ENCODE results near the gene NPNT. TPM values are rescaled to one million over a fixed set of nuclear protein-coding genes. Genes with fewer than 3 reads are reported as not detected.

NPNT gene
- total RNA-seq, 1 donor from 2014 or later = not detected

DNA sequence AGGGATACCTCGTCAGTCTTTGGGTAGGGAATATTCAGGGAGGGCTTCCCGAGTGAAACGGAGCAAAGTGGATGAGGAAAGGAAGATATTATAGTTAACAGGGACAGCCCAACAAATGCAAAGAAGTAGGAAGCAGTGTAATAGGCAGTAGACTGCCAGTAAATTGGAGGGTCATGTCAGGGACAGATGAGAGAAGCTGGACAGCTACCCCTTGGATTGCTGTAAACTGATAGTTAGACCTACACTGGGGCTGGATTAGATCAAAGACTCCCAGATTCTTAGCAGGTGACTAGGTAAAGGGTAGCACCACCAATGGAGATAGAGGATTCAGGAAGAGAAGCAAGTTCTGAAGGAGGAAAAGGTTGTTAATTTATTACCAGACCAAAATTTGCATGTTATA, 48.0 kb downstream of the NPNT start:
- Mint-ChIP-seq H3K27me3 (ENCODE audit: unreplicated experiment) (no peaks in the 10 kb centered on the region), H3K4me1 (ENCODE audit: unreplicated experiment) (no peaks in the 10 kb centered on the region), H3K36me3 (ENCODE audit: low read depth, unreplicated experiment) (peaks cover 5% of the 10 kb centered on the region), H3K27ac (ENCODE audit: unreplicated experiment) (no peak overlapping the region), H3K9me3 (ENCODE audit: unreplicated experiment) (peaks cover 5% of the 10 kb centered on the region), H3K4me3 (ENCODE audit: unreplicated experiment) (no peak overlapping the region)
- TF ChIP-seq, protein P1, sequence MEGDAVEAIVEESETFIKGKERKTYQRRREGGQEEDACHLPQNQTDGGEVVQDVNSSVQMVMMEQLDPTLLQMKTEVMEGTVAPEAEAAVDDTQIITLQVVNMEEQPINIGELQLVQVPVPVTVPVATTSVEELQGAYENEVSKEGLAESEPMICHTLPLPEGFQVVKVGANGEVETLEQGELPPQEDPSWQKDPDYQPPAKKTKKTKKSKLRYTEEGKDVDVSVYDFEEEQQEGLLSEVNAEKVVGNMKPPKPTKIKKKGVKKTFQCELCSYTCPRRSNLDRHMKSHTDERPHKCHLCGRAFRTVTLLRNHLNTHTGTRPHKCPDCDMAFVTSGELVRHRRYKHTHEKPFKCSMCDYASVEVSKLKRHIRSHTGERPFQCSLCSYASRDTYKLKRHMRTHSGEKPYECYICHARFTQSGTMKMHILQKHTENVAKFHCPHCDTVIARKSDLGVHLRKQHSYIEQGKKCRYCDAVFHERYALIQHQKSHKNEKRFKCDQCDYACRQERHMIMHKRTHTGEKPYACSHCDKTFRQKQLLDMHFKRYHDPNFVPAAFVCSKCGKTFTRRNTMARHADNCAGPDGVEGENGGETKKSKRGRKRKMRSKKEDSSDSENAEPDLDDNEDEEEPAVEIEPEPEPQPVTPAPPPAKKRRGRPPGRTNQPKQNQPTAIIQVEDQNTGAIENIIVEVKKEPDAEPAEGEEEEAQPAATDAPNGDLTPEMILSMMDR (IDR thresholded peaks at IDR 0.05; ENCODE audit: unreplicated experiment) = no peak
- no peak for DNase-seq (ENCODE audit: low spot score)

DNA sequence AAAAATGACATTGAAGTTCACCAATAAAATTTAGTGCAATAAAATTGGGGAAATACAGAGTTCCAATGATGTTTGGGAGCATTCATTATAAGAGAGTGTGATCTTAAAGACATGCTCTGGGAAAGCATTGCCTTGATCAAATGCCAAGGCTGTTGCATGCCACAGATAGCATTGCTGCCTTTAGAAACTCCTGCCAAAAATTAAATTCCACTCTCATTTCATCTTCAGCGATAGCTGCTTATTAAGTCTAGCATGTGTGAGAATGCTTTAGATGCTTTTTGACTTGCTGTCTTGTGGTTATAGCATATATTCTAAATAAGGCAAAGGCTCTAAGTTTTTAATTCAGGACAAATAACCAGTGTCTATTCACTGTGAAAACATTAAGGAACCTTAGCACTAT, 49.3 kb downstream of the NPNT start:
- no peaks in the 10 kb centered on the region for H3K27me3 Mint-ChIP-seq (ENCODE audit: unreplicated experiment)
- no peak overlapping the region for H3K27ac Mint-ChIP-seq (ENCODE audit: unreplicated experiment)
- TF ChIP-seq, protein P1 (IDR thresholded peaks at IDR 0.05; ENCODE audit: unreplicated experiment) = no peak
- no peaks in the 10 kb centered on the region for H3K4me1 Mint-ChIP-seq (ENCODE audit: unreplicated experiment)
- H3K9me3 Mint-ChIP-seq (ENCODE audit: unreplicated experiment) = peaks cover 5% of the 10 kb centered on the region
- H3K4me3 Mint-ChIP-seq (ENCODE audit: unreplicated experiment) = no peak overlapping the region
- peaks cover 5% of the 10 kb centered on the region for H3K36me3 Mint-ChIP-seq (ENCODE audit: low read depth, unreplicated experiment)
- no peak for DNase-seq (ENCODE audit: low spot score)

DNA sequence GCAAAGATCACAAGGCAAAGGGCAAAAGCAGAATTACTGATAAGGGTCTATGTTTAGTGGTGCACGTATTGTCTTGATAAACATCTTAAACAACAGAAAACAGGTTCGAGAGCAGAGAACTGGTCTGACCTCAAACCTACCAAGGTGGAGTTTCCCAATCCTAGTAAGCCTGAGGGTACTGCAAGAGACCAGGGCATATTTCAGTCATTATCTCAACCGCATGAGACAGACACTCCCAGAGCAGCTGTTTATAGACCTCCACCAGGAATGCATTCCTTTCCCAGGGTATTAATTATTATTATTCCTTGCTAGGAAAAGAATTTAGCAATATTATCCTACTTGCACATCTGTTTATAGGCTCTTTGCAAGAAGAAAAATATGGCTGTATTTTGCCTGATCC, 51.5 kb downstream of the NPNT start:
- Mint-ChIP-seq H3K4me1 (ENCODE audit: unreplicated experiment) (no peaks in the 10 kb centered on the region), H3K9me3 (ENCODE audit: unreplicated experiment) (peaks cover 5% of the 10 kb centered on the region), H3K4me3 (ENCODE audit: unreplicated experiment) (no peak overlapping the region), H3K27ac (ENCODE audit: unreplicated experiment) (no peak overlapping the region), H3K27me3 (ENCODE audit: unreplicated experiment) (no peaks in the 10 kb centered on the region), H3K36me3 (ENCODE audit: low read depth, unreplicated experiment) (peaks cover 5% of the 10 kb centered on the region)
- TF ChIP-seq, protein P1 (IDR thresholded peaks at IDR 0.05; ENCODE audit: unreplicated experiment) = no peak
- no peak for DNase-seq (ENCODE audit: low spot score)

DNA sequence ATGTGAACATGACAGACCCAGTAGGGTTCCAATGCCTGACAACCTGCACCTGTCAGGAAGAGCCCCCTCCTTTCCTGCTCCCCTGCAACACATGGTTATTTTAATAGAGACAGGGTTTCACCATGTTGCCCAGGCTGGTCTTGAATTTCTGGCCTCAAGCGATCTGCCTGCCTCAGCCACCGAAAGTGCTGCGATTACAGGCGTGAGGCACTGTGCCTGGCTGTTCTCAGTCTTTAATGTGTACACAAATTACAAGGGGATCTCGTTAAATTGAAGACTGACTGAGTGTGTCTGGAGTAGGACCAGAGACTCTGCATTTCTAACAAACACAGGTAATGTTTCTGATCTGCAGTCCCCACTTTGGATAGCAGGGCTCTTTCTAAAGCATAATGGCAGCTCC, 55.4 kb downstream of the NPNT start:
- peaks cover 5% of the 10 kb centered on the region for H3K36me3 Mint-ChIP-seq (ENCODE audit: low read depth, unreplicated experiment)
- no peak for DNase-seq (ENCODE audit: low spot score)
- TF ChIP-seq, protein P1 (IDR thresholded peaks at IDR 0.05; ENCODE audit: unreplicated experiment) = no peak
- no peak overlapping the region for H3K27ac Mint-ChIP-seq (ENCODE audit: unreplicated experiment)
- H3K9me3 Mint-ChIP-seq (ENCODE audit: unreplicated experiment) = peaks cover 5% of the 10 kb centered on the region
- H3K27me3 Mint-ChIP-seq (ENCODE audit: unreplicated experiment) = no peaks in the 10 kb centered on the region
- no peaks in the 10 kb centered on the region for H3K4me1 Mint-ChIP-seq (ENCODE audit: unreplicated experiment)
- no peak overlapping the region for H3K4me3 Mint-ChIP-seq (ENCODE audit: unreplicated experiment)

DNA sequence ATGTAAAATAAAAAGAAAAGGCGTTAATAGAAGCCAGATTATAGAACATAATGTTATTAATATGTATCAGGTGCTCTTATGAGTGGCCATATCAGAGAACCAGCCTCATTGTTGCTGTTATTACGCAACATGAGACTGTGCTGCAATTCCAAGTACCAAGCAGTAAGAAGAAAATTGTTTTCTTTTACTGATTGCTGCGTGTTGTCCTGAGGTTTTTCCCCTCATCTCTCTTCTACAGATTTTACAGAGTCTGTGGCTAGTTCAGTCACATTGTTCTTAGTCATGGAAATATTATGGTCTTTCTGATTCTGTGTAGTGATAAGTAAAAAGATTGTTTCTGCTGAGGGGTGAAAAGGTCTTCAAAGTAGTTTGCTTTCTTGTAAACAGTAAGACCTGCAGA, 55.9 kb downstream of the NPNT start:
- H3K36me3 Mint-ChIP-seq (ENCODE audit: low read depth, unreplicated experiment) = peaks cover 5% of the 10 kb centered on the region

More for the DNA sequence above, 55.9 kb downstream of the NPNT start:
- TF ChIP-seq, protein P1 (IDR thresholded peaks at IDR 0.05; ENCODE audit: unreplicated experiment) = no peak
- DNase-seq (ENCODE audit: low spot score) = no peak
- Mint-ChIP-seq H3K27ac (ENCODE audit: unreplicated experiment) (no peak overlapping the region), H3K4me3 (ENCODE audit: unreplicated experiment) (no peak overlapping the region), H3K27me3 (ENCODE audit: unreplicated experiment) (no peaks in the 10 kb centered on the region), H3K9me3 (ENCODE audit: unreplicated experiment) (peaks cover 5% of the 10 kb centered on the region), H3K4me1 (ENCODE audit: unreplicated experiment) (no peaks in the 10 kb centered on the region)

Measured in endothelial cell (in vitro differentiated cells).